Measurements from ENCODE around the gene APPL2.
"Not testable (repeated sequence)": the region's sequence is repeated elsewhere in the genome, so short reads cannot be mapped to it uniquely, and the experiment has no call there.

Gene APPL2

GRCh38 chr12:105183976-105184375, 52.0 kb downstream of the APPL2 start:
- DNase-seq: not testable (repeated sequence)

GRCh38 chr12:105183406-105183805, 52.6 kb downstream of the APPL2 start:
- not testable (repeated sequence) for DNase-seq

- DNase-seq: not testable (repeated sequence)
Observed at GRCh38 chr12:105179114-105179513, 56.9 kb downstream of the APPL2 start.

GRCh38 chr12:105177208-105177607, 58.8 kb downstream of the APPL2 start:
- DNase-seq: no peak

- DNase-seq: no peak
Observed at GRCh38 chr12:105175397-105175990, 60.5 kb downstream of the APPL2 start.

GRCh38 chr12:105171691-105172436, 64.1 kb downstream of the APPL2 start:
- no peak for DNase-seq

GRCh38 chr12:105170139-105170538, 65.8 kb downstream of the APPL2 start:
- no peak for DNase-seq

- DNase-seq: no peak
Observed at GRCh38 chr12:105168006-105168405, 68.0 kb downstream of the APPL2 start.

GRCh38 chr12:105167346-105167745, 68.6 kb downstream of the APPL2 start:
- DNase-seq: no peak

- DNase-seq: no peak
Observed at GRCh38 chr12:105166736-105167135, 69.2 kb downstream of the APPL2 start.

- DNase-seq: no peak
Observed at GRCh38 chr12:105164068-105164467, 71.9 kb downstream of the APPL2 start.

GRCh38 chr12:105162174-105162573, 73.8 kb downstream of the APPL2 start:
- DNase-seq: no peak

- DNase-seq: no peak
Observed at GRCh38 chr12:105158876-105159275, 77.1 kb downstream of the APPL2 start.

GRCh38 chr12:105157606-105158005, 78.4 kb downstream of the APPL2 start:
- no peak for DNase-seq

- no peak for DNase-seq
Observed at GRCh38 chr12:105156260-105156659, 79.7 kb downstream of the APPL2 start.

- DNase-seq: no peak
Observed at GRCh38 chr12:105142259-105142658, 93.7 kb downstream of the APPL2 start.

- DNase-seq: no peak
Observed at GRCh38 chr12:105141320-105141922, 94.6 kb downstream of the APPL2 start.

- DNase-seq: no peak
Observed at GRCh38 chr12:105138248-105138647, 97.7 kb downstream of the APPL2 start.

All from NCI-H1436 (cell line).